GM21381 (cell line): ENCODE measurements around the gene CSF3.

Source experiments
- ATAC-seq: cut with Tn5 transposase; IDR thresholded peaks from one replicate; pipeline ENCODE4 v1.9.1; 2021; ENCODE audit warnings: mild to moderate bottlenecking, moderate library complexity; ENCODE audit not compliant: unreplicated experiment

The CSF3 gene

DNA sequence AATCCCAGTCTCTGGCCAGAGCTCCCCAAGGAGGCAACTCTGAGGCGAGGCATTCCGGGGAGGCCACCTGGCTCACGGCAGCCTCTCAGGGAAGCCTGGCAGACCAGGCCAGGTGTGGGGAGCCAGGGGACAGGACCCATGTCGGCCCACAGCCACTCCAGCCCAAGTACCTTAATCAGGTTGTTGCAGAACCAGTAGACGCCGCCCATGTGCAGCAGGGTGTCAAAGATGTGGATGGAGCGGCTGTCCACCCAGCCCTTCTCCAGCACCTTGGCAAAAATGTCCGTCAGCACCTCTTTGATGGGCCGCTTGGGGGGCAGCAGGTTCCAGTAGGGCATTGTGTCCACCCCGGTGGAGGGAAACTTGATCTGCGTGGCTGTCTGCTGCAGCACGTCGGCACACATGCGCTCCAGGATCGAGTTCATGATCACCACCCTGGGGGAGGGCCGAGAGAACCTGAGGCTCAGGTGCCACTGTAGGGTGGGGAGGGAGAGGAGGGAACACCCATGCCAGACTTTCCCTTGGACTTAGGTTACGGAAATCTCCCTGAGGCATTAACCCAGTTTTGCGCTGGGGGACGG lies 7.8 kb downstream of the CSF3 start:
- no peak for ATAC-seq

DNA sequence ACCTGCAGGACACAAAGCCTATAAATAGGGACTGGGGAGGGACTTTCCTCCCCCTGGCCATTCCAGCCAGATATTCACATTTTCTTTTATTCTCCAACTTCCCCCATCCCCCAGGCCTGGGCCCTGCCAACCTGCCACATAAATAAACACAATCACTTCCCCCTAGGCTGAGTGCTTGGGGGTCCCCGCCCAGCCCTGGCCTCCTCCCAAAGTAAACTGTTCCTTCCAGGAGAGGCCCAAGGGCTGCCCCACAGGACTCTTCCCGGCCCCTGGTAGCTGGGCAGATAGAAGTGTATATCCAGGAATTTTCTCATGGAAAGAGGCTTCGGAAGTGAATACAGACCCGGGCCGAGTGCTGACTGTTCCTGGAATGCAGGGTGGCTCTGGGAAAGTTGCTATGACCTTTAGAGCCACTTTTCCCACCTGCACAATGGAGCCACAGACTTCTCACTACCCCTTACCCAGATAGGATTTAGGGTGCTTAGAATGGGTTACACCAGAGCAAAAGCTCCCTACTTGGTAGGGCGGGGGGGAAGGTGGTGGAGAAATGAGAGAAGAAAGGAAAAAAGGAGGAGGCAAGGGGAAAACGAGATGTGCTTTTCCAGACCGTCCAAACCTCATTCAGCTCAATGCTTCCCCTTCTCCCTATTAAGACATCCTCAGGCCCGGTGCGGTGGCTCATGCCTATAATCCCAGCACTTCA lies 8.5 kb downstream of the CSF3 start:
- ATAC-seq = no peak

DNA sequence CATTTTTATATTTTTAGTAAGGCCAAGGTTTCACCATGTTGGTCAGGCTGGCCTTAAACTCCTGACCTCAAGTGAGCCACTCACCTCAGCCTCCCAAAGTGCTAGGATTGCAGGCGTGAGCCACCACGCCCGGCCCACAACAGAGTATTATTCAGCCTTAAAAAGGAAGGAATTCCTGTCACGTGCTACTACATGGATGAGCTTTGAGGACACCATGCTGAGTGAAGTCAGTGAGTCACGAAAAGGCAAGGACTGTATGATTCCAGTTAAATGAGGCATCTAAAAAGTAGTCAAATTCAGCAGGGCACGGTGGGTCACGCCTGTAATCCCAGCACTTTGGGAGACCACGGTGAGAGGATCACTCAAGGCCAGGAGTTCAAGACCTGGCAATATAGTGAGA lies 9.7 kb downstream of the CSF3 start:
- no peak for ATAC-seq

DNA sequence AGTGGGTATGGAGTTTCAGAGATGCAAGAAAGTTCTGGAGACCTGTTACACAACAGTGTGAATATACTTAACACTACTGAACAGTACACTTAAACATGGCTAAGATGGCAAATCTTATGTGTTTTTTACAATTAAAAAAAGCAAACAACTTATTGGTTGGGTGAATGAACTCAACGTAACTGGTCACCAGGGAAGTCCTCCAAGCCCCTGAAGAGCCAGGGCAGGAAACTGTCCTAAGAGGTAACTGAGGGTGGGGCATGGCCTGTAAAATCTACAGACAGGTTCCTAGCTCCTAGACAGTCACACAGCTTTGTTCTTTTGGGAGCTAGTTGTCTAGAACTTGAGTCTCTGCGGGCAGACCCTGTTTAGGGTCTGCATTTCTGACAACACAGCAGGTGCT lies 10.3 kb downstream of the CSF3 start:
- ATAC-seq = no peak

DNA sequence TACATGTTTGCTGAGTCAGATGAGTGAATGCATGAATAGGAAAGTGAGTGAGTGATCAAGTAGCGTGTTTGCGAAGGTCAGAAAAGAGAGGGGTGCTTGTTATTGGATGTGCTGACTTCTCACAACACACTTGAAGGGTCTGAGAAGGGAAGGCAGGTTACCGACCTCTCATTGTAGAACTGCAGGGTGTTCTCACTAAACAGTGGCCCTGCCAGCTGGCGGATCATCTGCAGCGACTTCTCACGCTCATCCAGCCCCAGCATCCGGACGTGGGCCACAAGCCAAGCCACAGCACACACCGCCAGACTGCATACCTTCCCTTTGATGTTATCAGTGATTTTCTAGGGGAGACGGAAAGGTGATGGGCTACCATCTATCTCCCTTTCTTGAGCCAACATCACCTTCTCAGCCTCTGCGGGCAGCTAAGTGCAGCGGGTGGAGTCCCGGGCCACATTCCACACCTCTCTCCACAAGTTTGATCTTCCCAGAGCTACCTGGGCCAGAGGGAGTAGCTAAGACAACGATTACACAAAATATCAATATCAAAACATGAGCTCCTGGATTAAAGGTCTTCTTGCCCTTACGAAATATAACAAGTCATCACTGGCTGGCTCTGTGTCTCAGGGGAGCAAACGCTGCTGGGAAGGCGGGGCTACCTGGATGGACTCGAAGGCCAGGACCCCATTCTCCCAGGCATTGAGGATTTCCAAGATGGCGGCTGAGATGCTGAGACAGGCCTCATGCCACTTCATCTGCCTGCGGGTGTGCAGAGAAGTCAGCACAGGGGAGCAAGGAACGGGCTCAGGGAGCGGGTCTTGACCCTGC lies 11.0 kb downstream of the CSF3 start:
- ATAC-seq = no peak

DNA sequence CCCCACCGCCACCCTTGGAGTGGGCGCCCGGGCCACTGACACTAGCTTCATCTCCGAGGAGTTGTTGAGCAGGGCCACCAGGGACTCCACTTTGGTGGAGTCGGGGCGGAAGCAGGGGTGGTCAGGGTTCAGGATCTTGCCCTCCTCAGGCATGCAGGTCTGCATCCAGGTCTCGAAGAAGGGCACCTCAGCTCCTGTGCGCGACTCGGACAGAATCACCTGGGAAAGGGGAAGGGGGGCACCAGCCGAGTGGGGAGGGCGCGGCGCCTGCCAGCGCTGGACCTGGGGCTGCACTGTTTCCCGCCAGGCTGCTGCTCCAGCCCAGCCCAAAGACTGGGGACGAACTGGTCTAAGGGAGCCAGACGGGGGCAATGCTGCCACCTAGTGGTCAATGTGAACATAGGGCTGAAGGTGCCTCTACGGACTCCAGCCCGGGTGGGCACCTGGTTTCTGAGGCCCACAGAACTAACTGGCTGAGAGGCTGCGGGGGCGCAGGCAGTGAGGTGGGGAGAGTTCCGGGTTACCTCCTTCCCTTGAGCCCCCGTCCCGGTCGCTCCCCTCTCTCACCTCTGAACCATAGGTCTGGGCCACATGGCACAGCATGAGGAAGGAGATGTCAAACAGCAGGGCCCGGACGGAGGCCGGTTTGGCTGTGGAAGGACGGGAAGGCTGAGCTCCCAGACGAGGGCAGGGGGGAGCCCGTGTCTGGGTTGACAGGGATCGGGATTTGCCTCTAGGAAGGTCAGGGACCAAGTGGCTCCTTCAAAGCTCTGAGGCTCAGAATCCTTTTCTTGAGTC lies 11.8 kb downstream of the CSF3 start:
- ATAC-seq = no peak

DNA sequence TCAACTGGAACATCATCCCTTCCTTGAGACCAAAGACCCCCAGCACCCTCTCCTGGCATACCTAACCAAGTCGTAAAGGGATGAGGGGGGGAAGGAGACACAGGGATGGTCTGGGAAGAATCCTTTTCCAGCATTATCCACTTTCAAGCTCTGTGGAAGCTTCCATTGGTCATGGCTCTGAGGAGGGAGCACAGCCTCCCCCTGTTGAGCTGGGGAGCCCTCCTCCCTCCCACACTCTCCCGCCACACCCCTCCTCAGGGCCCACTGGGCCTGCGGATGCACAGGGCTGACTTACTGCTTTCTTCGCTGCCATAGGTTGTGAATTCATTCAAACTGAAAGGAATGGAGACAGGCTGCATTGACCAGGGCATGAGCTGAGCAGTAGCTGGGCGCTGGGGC lies 12.4 kb downstream of the CSF3 start:
- ATAC-seq = no peak

DNA sequence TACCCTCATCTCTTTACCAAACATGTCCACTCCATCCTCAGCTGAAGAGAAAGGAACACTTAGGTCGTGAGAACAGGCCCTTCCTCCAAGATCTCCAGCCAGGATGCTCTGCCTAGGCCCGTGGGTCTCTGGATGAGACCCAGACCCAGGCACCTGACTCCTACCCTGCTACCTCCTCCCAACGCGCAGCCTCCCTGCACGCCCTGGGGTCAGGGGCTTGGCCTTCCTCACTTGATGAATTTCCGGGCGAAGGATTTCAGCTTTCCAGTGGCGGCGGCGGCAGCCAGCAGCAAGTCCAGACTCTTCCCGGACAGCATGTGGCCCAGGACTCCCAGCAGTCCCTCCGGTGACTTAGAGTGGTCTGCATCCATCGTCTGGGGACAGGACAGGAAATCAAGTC lies 13.4 kb downstream of the CSF3 start:
- ATAC-seq = no peak

DNA sequence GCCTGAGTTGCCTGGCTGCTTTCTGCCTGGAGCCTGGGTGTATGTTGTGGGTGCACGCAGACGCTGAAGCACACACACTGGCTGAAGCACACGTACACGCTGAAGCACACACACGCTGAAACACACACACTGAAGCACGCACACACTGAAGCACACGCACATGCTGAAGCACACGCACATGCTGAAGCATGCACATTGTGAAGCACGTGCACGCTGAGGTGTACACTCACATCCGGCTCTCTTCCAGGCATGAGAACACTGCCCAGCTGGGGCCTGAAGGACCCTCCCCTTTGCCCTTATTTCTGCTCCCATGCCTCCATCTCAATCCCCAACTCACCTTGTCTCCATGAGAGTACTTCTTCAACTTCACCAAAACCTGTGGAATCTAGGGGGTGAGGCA lies 16.5 kb downstream of the CSF3 start:
- ATAC-seq = no peak

DNA sequence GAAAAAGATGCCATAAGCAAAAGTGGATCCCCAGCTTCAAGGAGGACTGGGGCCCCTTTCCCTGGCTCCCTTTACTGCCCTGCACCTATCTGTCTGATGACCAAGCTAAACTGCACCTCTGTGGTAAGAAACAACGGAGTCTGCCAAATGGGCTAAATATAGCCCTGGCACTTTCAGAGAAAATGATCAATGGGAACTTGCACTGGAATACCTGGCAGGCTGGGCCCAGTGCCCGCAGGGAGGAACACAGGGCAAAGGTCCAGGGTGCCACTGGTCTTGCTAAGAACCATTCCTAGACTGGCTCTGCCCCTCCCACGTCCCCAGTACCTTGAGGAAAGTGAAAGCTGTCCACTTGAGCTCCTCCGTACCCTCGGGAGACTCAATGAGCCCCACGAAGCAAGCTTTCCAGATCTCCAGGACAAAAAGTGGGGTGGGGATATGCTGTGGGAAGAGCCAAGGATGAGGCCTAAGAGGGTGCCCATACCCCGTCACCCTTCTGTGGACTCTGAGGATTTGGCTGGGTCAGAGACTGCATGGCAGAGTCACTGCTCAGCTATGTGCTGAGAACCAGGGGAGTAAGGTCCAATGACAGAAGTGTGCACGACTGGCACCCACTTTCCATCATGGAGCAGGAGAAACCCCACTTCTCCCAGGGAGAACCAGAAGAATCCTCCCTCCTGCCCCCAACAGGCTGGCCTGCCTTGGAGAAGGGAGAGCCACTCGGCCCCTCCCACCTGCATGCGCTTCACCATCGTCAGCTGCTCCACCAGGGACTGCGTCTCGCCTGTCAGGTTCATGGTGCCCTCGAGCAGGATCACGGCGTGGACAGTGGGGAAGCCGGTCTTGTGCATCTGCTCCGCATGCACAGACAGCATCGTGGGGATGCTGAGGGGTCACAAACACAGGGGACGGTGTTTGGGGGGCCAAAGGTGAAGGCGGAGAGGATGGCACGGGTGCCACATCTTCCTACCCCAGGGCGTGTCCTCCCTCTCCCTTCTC lies 17.4 kb downstream of the CSF3 start:
- no peak for ATAC-seq

DNA sequence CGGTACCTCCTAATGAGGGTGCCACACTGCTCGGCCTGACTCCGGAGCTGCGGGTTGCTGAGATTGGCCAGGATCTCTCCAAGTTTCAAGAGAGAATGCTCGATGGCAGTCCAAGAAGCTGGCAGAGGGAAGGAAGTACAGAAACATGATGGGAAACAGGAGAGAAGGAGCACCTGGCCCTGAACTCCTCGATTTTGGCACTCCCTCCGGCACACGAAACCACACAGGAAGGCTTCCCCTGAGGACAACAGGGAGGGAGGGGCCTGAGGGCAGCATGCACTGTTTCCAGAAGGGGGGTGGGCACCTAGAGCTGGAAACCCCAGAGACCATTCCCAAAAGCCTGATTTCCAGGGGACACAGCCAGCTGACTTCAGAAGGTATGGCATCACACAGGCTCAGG lies 18.1 kb downstream of the CSF3 start:
- no peak for ATAC-seq

DNA sequence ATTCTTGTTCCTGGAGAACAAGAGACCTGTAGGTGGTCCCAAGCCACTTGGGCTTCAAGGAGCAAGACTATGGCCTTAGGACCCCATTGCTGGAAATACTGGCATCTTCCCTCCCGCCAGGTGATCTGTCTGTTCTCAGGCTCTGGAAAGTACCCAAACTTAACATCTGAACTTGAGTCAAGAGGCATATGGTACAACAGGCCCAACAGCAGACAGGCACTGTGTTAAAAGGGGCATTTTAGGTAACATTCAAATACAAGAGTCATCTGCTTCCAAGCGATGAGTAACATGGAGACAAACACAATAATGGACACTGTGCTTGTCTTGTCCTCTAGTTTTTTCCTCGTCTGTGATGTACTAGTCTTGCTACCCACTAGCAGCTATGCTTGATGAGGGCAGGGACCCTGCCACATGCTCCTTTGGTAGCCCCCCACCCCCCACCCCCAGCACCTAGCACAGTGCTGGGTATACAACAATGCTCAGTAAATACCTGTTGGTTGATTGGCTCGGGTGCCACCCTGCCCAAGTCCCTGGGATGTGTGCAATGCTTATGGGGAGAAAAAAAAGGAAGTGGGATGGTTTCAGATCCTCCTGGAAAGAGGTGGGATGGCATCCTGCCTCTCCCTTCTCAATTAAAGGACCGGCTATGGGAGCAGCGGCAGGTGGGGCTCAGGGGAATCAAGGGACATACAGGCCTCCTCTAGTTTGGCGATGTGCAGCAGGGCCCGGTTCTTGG lies 19.4 kb downstream of the CSF3 start:
- no peak for ATAC-seq

DNA sequence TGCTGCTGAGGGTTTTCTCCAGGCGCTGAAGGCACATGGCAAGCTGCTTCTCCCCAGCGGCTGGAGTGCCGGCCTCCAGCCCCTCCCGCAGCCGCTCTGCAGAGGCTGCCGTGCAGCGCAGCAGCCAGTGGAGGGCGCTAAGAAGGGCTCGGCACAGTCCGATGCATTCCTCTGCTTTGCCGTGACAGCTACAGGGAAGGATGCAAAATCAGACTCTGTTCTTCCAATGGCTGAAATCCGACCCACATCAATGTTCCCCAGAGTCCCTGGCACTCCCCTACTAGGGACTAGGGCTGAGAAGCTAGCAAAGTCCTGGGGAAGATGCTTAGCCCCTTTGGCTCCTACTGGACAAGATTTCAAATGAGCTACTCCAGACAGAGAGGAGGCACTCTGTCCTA lies 19.9 kb downstream of the CSF3 start:
- ATAC-seq = no peak

DNA sequence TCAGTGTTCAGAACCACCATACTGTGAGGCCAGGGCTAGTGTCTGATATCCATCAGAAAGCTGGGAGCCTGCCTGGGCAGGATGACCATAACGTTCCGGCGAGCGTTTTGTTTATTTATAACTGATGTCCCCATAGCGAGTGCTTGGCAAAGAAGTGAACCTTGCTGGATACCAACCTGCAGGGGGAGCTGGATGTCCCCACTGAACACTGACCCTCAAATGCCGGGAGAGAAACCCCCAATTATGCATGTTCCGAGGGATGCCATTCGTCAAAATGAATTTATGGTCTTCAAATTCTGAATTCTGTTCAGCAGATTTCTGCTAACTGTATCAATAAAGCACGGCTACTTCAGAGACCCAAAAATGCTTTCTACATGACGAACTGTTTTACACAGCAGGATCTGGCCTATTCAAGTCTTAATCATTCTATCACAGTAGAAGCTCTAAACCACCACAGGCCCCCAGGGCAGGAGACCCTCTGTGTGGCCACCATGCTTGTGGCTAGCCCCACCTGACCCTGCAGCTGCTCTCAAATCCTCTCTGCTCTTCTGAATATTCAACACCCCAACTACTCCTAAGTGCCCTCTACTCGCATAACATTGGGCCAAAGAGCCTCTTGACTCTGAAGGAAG lies 23.8 kb downstream of the CSF3 start:
- no peak for ATAC-seq

DNA sequence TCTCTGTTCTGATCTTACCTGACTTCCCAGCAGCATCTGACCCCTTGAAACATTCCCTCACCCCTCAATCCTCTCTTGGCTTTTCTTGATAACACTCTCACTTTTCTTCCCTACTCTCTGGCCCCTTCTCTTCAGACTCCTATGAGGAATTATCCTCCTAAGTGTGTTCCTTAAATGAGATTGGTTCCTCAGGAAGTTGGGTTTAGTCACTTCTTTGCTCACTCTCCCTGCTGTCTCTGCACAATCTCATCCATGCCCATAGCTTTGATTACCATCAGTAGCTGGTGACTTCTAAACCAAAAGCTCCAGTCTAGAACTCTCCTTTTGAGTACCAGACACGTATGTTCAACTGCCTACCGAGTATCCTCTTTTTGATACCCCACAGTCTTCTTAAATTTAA lies 26.0 kb downstream of the CSF3 start:
- ATAC-seq = no peak

DNA sequence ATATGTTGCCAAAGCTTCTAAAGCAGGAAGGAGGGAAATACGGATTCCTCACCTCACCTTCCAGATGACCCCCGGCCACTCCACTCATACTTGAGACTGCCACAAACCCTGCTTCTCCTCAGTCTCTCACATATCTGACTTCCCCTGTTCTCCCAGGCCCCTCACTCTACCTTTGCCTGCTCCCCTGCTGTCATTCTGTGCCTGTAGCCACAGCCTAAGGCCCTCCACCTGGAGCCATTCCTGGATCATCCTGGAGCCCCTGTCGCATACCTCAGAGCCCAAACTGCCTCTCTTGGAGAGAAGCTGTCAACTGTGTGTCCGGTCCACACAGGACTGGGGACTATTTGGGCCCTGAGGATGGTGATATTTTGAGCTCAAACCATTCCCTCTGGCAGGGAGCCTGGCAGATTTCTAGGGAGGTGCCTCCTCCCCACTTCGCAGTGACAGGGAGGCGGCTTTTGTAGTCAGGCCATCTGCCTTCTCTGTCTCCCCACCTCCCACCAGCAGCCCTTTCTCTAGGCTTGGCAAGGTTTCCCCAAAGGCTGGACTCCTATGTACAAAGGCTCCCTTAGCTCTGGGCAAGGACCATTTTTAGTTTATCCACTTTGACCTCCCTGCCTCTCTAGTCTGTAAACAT lies 41.3 kb downstream of the CSF3 start:
- ATAC-seq = no peak

DNA sequence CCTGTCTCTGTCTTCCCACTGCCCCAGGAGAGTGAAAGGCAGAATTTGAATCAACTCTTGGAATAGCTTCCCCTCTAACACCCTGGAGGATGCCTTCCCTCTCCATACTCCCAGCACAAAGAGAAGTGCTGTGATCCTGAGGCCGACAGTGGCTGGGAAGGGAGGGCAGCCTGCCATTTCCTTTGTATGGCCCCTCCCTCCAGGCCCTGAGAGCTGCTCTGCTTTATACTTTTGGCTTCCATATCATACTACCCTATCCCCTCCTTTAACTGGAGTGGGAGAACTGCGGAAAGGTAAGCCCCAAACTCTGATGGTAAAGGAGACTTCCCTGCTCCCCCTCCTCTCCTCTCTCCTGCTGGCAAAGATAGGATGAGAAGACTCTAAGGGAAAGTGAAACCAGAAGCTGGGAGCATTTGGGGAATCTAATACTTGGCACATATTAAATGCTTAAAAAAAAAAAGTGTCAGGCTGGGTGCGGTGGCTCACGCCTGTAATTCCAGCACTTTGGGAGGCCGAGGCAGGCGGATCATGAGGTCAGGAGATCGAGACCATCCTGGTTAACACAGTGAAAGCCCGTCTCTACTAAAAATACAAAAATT lies 43.0 kb downstream of the CSF3 start:
- ATAC-seq = no peak

DNA sequence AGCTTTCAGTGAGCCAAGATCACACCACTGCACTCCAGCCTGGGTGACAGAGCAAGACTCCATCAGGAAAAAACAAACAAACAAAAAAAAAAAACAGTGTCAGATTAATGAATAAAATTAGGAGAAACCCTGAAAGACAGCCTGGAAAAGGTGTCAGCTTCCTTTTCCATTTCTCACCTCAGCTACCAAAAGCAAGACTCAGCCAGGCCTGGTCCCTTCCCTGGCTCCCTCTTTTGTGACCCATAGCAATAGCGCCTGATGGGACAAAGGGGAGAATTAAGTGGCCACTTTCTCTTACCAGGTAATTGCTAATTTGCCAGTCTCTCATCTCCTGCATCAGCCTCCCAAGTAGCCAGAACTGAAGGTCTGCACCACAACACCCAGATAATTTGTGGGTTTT lies 43.6 kb downstream of the CSF3 start:
- ATAC-seq = no peak
